PC-9 (cell line): ENCODE results near the gene GRIA1.

Experiments
- CTCF ChIP-seq: fragments of 200-600 bp; sonication (generic); conservative IDR thresholded peaks from 2 replicates; pipeline ENCODE4 v1.6.1; 2017; ENCODE audit warnings: mixed run types, antibody characterized with exemption, mild to moderate bottlenecking, moderate library complexity
- EZH2 ChIP-seq: fragments of 200-600 bp; sonication (generic); IDR thresholded peaks from 2 replicates; pipeline ENCODE4 v1.8.0; 2017; ENCODE audit warnings: antibody characterized with exemption, low read depth

GRCh38 chr5:153523831-153524230 lies 33.4 kb downstream of the GRIA1 start:
- TF ChIP-seq CTCF (no peak), EZH2 (no peak)
